ENCODE data around the gene RBM14. TPM values are rescaled to one million over a fixed set of nuclear protein-coding genes. Genes with fewer than 3 reads are reported as not detected.

The RBM14 gene
- total and polyA plus RNA-seq, 7 donors = 10.8 to 54.0 (median 37.5) TPM

Small RNA genes within 50 kb of the gene (small RNA-seq; reads per million reads assigned to genes)
- gene RNU4-39P = 0 reads per million in 3 donors

Other genes with a start within 250 kb of the RBM14 start
- under 1 TPM; 0.41 to 0.99 (median 0.63) TPM for gene SLC29A2, start 244.9 kb upstream of the RBM14 start, total RNA-seq
- 10 to 100 TPM in 1 of 3 donors, 1 to 10 TPM in 2; 2.4 to 28.0 (median 2.5) TPM for gene SLC29A2, start 244.9 kb upstream of the RBM14 start, polyA plus RNA-seq
- gene NPAS4, start 195.6 kb upstream of the RBM14 start, total RNA-seq = 1 to 10 TPM in 1 of 4 donors, under 1 TPM in 3; 0.49 to 2.5 (median 0.83) TPM
- gene NPAS4, start 195.6 kb upstream of the RBM14 start, polyA plus RNA-seq = under 1 TPM in 1 of 3 donors, not detected in 2; 0.19 TPM
- gene MRPL11, start 177.8 kb upstream of the RBM14 start, total RNA-seq = 10 to 100 TPM; 54.2 to 77.8 (median 61.3) TPM
- 100 to 1,000 TPM in 1 of 3 donors, 10 to 100 TPM in 2; 60.6 to 110 (median 70.3) TPM for gene MRPL11, start 177.8 kb upstream of the RBM14 start, polyA plus RNA-seq
- 10 to 100 TPM; 16.9 to 26.4 (median 23.0) TPM for gene PELI3, start 149.7 kb upstream of the RBM14 start, total RNA-seq
- 1 to 10 TPM; 5.0 to 6.0 (median 5.3) TPM for gene PELI3, start 149.7 kb upstream of the RBM14 start, polyA plus RNA-seq
- 10 to 100 TPM in 1 of 4 donors, 1 to 10 TPM in 3; 5.1 to 15.5 (median 9.4) TPM for gene DPP3, start 136.2 kb upstream of the RBM14 start, total RNA-seq
- gene DPP3, start 136.2 kb upstream of the RBM14 start, polyA plus RNA-seq = 10 to 100 TPM; 33.0 to 86.5 (median 66.6) TPM
- 10 to 100 TPM; 50.2 to 91.4 (median 57.8) TPM for gene BBS1, start 106.0 kb upstream of the RBM14 start, total RNA-seq
- gene BBS1, start 106.0 kb upstream of the RBM14 start, polyA plus RNA-seq = 10 to 100 TPM in 1 of 3 donors, 1 to 10 TPM in 2; 7.8 to 19.0 (median 9.0) TPM
- gene ZDHHC24, start 70.6 kb upstream of the RBM14 start, total RNA-seq = 10 to 100 TPM in 1 of 4 donors, 1 to 10 TPM in 3; 6.8 to 12.2 (median 7.4) TPM
- 1 to 10 TPM; 1.8 to 8.7 (median 1.8) TPM for gene ZDHHC24, start 70.6 kb upstream of the RBM14 start, polyA plus RNA-seq
- gene ACTN3, start 69.7 kb upstream of the RBM14 start, total RNA-seq = under 1 TPM in 1 of 4 donors, not detected in 3; under 0.01 TPM
- not detected for gene ACTN3, start 69.7 kb upstream of the RBM14 start, polyA plus RNA-seq
- gene CTSF, start 48.0 kb upstream of the RBM14 start, total RNA-seq = 100 to 1,000 TPM; 121 to 170 (median 139) TPM
- 10 to 100 TPM in 2 of 3 donors, 1 to 10 TPM in 1; 3.5 to 16.5 (median 12.6) TPM for gene CTSF, start 48.0 kb upstream of the RBM14 start, polyA plus RNA-seq
- gene CCDC87, start 23.6 kb upstream of the RBM14 start, total RNA-seq = under 1 TPM in 3 of 4 donors, not detected in 1; 0.14 to 0.71 (median 0.16) TPM
- gene CCDC87, start 23.6 kb upstream of the RBM14 start, polyA plus RNA-seq = under 1 TPM in 1 of 3 donors, not detected in 2; 0.28 TPM
- 10 to 100 TPM; 26.0 to 43.1 (median 40.5) TPM for gene CCS, start 23.4 kb upstream of the RBM14 start, total RNA-seq
- 10 to 100 TPM; 33.0 to 48.8 (median 44.6) TPM for gene CCS, start 23.4 kb upstream of the RBM14 start, polyA plus RNA-seq
- gene RBM4, start 22.1 kb downstream of the RBM14 start, total RNA-seq = 100 to 1,000 TPM in 1 of 4 donors, 10 to 100 TPM in 3; 76.5 to 101 (median 86.2) TPM
- gene RBM4, start 22.1 kb downstream of the RBM14 start, polyA plus RNA-seq = 100 to 1,000 TPM in 1 of 3 donors, 10 to 100 TPM in 2; 75.4 to 103 (median 98.8) TPM
- 10 to 100 TPM; 14.0 to 30.7 (median 16.6) TPM for gene RBM4B, start 61.3 kb downstream of the RBM14 start, total RNA-seq
- 10 to 100 TPM in 2 of 3 donors, 1 to 10 TPM in 1; 6.6 to 12.8 (median 10.4) TPM for gene RBM4B, start 61.3 kb downstream of the RBM14 start, polyA plus RNA-seq
- 1 to 10 TPM in 3 of 4 donors, under 1 TPM in 1; 0.33 to 4.9 (median 2.7) TPM for gene SPTBN2, start 112.6 kb downstream of the RBM14 start, total RNA-seq
- 1 to 10 TPM; 1.4 to 5.7 (median 4.2) TPM for gene SPTBN2, start 112.6 kb downstream of the RBM14 start, polyA plus RNA-seq
- 10 to 100 TPM in 1 of 4 donors, 1 to 10 TPM in 3; 6.1 to 23.0 (median 9.1) TPM for gene RCE1, start 226.8 kb downstream of the RBM14 start, total RNA-seq
- gene RCE1, start 226.8 kb downstream of the RBM14 start, polyA plus RNA-seq = 10 to 100 TPM in 1 of 3 donors, 1 to 10 TPM in 2; 7.8 to 21.8 (median 8.3) TPM
- gene LRFN4, start 240.4 kb downstream of the RBM14 start, total RNA-seq = 1 to 10 TPM; 4.2 to 6.8 (median 4.4) TPM
- 10 to 100 TPM in 1 of 3 donors, 1 to 10 TPM in 2; 4.2 to 32.2 (median 8.3) TPM for gene LRFN4, start 240.4 kb downstream of the RBM14 start, polyA plus RNA-seq

All from sigmoid colon (tissue), 7 donors.